Activated CD8-positive, alpha-beta memory T cell treated with anti-CD3 and anti-CD28 coated beads, Interleukin-2, amount 50 U/mL, for 1 hour (primary cell): Measurements from ENCODE around the gene FARSB.

Experiments
- DNase-seq: peaks from one replicate; pipeline ENCODE4 v3.0.0-alpha.2; 2020; ENCODE audit errors: extremely low read depth

Gene FARSB

DNA sequence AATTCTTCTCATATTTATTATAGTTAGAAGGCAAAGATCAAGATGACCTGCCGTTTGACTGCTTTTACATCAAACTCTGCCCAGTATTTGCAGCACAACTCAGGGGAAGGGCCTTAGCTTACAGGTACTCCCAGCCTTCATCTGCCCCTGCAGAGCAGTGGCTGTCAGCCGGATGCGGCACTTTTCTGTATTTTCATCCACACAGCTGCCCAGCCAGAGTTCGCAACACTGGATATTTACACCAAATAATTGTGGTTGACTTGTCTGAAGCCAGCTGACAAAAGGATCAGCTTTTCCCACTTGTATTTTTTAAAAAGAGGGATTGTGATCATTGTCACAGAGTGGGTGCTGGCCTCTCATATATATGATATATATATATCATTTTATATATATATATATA, 94.7 kb downstream of the FARSB start:
- no peak for DNase-seq

DNA sequence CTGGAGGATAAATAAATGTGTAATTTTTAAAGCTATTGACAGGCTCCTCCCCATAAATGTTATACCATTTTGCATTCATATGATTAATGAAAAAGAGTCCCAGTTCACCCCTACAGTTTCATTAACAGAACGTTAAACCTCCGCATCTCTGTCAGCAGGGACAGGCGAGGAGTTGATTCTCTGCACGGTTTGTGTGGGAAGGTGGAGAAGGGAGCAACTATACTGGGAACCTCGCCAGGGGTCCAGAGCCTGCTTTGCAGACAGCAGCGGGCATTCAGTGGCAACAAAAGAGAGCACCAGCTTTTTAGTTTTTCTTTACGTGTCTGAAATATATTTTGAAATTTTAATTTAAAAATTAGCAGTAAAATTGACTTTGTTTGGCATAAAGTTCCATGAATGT, 101.4 kb downstream of the FARSB start:
- no peak for DNase-seq

DNA sequence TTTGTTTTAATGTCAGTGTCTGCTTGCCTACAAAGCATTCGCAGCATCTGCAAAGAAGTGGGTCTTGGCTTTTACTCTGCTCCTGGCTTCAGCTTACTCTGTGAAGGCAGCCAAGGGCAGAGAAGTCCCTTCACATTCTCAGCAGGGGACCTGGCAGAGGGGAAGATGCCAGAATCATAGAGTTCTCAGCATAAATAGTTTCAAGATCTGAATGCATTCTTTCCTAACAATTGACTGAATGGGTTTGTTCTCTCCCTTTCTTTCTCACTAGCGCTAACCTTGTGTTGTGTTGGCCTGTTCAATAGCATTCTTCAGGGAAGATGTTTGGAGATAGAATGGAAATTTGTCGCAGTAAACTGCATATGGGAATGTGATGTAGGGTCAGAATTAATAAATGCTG, 106.9 kb downstream of the FARSB start:
- DNase-seq = no peak

- DNase-seq = no peak
Observed at GRCh38 chr2:222547083-222547482, 108.8 kb downstream of the FARSB start.

GRCh38 chr2:222545823-222546795, 109.8 kb downstream of the FARSB start:
- no peak for DNase-seq

GRCh38 chr2:222544661-222545060, 111.2 kb downstream of the FARSB start:
- DNase-seq = no peak

DNA sequence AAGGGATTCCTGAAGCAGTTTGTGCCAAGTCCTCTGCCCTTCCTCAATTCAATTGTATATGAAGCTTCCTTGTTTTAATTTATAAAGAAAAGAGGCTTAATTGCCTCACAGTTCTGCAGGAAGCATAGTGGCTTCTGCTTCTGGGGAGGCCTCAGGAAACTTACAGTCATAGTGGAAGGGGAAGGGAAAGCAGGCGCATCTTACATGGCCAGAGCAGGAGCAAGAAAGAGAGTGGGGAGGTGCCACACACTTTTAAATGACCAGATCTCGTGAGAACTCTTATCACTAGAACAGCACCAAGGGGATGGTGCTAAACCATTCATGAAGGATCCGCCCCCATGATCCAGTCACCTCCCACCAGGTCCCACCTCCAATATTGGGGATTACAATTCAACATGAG, 117.4 kb downstream of the FARSB start:
- DNase-seq = no peak

GRCh38 chr2:222535477-222535876, 120.4 kb downstream of the FARSB start:
- no peak for DNase-seq

- no peak for DNase-seq
Observed at GRCh38 chr2:222532315-222532714, 123.6 kb downstream of the FARSB start.

- DNase-seq = no peak
Observed at GRCh38 chr2:222526480-222527277, 129.2 kb downstream of the FARSB start.

DNA sequence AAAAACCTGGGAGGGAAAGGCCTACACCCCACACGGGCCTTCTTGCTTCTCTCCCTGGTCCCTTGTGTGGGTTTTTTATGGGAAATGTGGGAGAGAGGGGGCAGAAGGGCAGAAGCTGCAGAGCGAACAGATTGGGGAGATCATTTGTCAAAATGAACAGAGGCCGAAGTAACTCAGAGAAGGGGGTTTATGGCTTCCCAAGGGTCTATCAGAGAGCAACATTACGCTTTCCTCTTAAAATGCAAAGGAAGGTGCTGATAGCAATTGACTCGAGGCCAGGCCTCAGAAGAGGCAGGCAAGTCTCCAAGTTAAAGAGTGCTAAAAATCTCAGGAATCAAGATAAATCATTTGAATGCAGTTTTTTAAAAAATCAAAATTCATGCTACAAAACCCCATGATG, 130.1 kb downstream of the FARSB start:
- DNase-seq = no peak

DNA sequence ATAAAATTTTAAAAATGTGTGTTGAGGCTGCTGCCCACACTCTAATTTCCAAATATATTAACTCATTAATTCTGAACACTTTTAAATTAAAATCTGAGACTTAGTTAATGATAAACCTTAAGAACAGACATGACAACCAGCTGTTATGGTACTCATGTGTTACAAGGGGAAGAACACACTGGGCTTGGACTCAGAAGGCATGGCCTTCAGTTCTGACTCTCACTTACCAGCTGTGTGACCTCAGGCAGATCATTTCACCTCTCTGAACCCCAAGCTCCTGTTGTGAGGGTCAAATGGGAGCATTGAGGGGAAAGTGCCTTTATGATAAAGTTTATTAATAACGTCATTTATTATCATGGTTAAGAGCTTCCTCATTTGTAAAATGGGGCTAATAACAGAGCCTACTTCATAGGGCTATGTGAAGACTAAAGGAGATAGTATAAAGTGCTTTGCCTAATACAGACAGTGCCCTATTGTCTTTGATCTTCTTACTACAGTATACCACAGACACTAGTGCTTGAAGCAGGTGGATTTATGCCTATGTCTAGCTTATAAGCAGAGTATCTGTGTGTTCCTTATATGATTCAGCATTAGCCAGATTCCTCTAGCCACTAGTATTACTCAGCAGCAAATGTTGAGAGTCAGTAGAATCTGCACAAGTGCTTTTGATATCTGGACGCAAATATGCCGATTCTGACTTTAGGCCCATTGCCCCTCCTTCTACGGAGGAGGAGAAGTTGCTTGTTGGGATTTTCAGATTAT, 131.9 kb downstream of the FARSB start:
- no peak for DNase-seq

DNA sequence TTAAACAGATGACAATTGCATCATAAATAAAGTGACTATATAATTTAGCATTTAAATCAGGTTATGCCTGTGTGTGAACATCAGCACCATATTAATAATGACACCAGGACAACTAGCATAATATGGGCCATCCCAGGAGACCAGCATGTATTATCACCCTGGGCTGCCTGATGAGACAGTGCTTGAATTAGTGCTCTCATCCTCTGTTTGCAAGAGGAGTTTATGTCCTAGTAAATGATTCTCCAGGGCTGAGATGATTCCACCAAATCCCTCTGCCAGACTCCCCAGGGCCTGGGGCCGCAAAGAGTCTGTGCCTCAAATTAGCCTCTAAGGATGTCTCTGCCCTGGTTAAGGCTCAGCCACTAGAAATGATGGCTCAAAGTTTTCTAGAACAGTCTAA, 133.8 kb downstream of the FARSB start:
- DNase-seq = no peak

DNA sequence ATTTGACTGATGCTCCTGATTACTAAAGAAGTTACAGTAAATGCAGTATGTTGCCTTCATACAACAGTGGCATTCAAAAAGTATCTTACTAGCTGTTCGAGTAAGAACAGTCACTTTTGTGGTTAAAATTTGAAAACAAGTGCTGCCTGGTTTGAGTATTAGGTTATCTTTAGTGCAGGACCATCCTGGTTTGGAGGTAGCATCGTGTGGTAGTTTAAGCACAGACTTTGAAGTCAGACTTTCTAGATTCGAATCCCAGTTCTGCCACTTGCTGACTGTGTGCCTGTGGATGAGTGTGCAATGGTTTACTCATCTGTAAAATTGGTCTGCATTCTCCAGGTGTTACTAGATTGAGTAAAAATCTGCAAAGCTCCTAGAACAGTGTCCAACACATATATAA, 134.8 kb downstream of the FARSB start:
- DNase-seq = no peak
